HAP-1 (cell line): ENCODE results near the gene NT5DC2.

Experiments
- DNase-seq, 2 experiments: peaks; one replicate each; pipeline ENCODE4 v3.0.0-alpha.2; 2016 to 2020; ENCODE audit warnings: low spot score in 2 of 2
- H3K27me3 ChIP-seq: fragments of 250-450 bp; sonication (Bioruptor Pico); 2 replicates; pipeline ENCODE4 v1.5.1; 2020; ENCODE audit warnings: low read depth, mild to moderate bottlenecking, moderate library complexity
- H3K36me3 ChIP-seq: fragments of 250-450 bp; sonication (Bioruptor Pico); replicated peaks from 2 replicates; pipeline ENCODE4 v1.5.1; 2020; ENCODE audit warnings: mild to moderate bottlenecking
- H3K4me1 ChIP-seq: fragments of 250-450 bp; sonication (Bioruptor Pico); 2 replicates; pipeline ENCODE4 v1.5.1; 2020; ENCODE audit warnings: mild to moderate bottlenecking
- H3K4me3 ChIP-seq: fragments of 250-450 bp; sonication (Bioruptor Pico); 2 replicates; pipeline ENCODE4 v1.5.1; 2020; ENCODE audit warnings: mild to moderate bottlenecking, moderate library complexity
- H3K9me3 ChIP-seq: fragments of 250-450 bp; sonication (Bioruptor Pico); 2 replicates; pipeline ENCODE4 v1.5.1; 2020; ENCODE audit warnings: mild to moderate bottlenecking, moderate library complexity
- in situ Hi-C: fragments of 300-500 bp; cut with MboI; formaldehyde crosslinking; loops from 3 replicates; pipeline ENCODE4 v1.14.3; 2020; ENCODE audit warnings: low sequenced_read_pairs, inconsistent platforms, mixed read lengths

Gene NT5DC2

DNA sequence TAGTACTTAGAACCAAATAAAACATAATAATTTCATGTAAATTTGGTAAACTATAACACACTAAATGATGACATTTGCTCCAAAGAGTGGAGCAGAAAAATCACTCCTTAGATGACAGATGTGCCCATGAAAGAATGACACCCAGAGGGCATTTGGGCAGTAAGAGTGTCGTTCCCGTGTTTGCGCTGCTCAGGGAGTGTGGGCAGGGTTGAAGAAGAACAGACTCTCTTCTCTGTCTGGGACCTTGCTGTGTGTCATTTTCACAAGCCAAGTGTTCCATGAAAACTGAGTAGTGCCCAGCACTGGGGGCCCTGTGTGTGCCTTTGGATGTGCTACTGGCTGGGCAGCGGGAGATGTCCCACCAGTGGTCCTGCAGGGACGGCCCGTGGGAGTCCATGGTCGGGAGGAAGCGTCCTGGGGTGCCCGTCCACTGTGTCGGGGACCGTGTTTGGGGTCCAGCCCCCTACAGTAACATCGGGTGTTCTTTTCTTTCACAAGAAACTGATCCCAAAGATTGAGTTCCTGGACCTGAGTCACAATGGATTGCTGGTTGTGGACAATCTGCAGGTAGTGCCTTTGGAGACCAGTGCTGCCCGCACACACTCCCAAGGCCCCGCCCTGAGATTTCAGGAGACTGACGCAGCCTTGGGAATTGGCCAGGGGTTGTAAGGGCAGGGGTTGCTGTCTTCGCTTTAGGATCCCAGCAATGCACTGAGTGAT, 56.4 kb downstream of the NT5DC2 start:
- no peaks in the 10 kb centered on the region for H3K9me3 ChIP-seq
- in situ Hi-C loops, result no loop called here
- H3K4me1 ChIP-seq, result no peaks in the 10 kb centered on the region
- no peak overlapping the region for H3K4me3 ChIP-seq
- no peaks in the 10 kb centered on the region for H3K27me3 ChIP-seq
- H3K36me3 ChIP-seq, result peaks cover 98% of the 10 kb centered on the region
- no peak for DNase-seq
